ENCODE data around the gene LRRC58. TPM values are rescaled to one million over a fixed set of nuclear protein-coding genes. Genes with fewer than 3 reads are reported as not detected.
A peak's percentile ranks its signal among the peaks of the same experiment; 100 is the strongest.

Gene LRRC58
- total RNA-seq, 6 experiments from 2014 or later: 7.0 to 18.7 (median 10.3) TPM

DNA sequence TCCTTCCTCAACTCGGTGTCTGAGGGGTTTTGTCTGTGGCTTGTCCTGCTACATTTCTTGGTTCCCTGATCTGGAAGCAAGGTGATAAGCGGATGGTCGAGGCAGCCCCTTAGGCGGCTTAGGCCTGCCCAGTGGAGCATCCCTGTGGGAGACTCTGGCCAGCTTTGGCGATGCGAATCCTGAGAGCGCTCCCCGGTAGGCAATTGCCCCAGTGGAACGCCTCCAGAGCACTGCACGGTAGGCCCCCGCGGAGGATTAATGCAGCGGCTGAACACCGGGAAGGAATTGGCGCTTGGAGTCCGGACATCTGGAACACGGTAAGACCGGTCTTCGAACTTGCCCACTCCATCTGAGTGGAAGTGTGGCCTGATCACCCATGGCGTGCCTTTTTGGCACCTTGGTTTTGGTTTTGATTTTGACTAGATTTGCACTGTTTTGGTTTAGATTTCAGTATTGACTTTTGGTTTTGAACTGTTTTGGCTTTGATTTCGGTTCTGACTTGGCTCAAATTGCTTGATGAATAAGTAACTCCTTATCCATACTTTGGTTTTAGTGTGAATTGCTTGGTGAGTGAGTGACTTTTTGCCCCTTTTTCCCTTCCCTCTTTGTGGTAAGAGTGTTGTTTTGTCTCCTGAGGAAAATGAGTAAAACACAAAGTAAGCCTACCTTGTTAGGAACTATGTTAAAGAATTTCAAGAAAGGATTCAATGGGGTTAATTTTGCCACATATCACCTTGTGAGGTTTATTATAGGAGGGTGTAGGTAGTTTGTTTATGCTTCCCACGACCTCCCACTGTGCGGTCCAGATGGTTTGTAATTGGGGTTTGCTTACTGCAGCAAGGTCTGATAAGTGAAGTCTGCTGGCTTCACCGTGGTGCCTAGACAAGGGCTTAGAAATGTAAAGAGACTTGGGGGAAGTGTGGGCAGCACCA is 37.0 kb downstream of the LRRC58 start:
- no peak for TF ChIP-seq POLR2A (IDR thresholded peaks at IDR 0.05)
- TF ChIP-seq, protein P1, sequence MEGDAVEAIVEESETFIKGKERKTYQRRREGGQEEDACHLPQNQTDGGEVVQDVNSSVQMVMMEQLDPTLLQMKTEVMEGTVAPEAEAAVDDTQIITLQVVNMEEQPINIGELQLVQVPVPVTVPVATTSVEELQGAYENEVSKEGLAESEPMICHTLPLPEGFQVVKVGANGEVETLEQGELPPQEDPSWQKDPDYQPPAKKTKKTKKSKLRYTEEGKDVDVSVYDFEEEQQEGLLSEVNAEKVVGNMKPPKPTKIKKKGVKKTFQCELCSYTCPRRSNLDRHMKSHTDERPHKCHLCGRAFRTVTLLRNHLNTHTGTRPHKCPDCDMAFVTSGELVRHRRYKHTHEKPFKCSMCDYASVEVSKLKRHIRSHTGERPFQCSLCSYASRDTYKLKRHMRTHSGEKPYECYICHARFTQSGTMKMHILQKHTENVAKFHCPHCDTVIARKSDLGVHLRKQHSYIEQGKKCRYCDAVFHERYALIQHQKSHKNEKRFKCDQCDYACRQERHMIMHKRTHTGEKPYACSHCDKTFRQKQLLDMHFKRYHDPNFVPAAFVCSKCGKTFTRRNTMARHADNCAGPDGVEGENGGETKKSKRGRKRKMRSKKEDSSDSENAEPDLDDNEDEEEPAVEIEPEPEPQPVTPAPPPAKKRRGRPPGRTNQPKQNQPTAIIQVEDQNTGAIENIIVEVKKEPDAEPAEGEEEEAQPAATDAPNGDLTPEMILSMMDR (IDR thresholded peaks at IDR 0.05): no peak
- Histone ChIP-seq H3K9me3 (no peaks in the 10 kb centered on the region), H3K4me1 (no peaks in the 10 kb centered on the region), H3K27me3 (no peaks in the 10 kb centered on the region), H3K36me3 (no peaks in the 10 kb centered on the region), H3K4me3 (no peak overlapping the region), H3K27ac (no peak overlapping the region)
- 50% methylated on average over 6 of the region's 24 CpGs for WGBS (ENCODE audit: insufficient coverage, low coverage, low lambda C conversion rate, missing lambda C conversion rate)
- intact Hi-C loops (cut with DNase I): no loop called here
- ATAC-seq (no peak), DNase-seq (no peak)

DNA sequence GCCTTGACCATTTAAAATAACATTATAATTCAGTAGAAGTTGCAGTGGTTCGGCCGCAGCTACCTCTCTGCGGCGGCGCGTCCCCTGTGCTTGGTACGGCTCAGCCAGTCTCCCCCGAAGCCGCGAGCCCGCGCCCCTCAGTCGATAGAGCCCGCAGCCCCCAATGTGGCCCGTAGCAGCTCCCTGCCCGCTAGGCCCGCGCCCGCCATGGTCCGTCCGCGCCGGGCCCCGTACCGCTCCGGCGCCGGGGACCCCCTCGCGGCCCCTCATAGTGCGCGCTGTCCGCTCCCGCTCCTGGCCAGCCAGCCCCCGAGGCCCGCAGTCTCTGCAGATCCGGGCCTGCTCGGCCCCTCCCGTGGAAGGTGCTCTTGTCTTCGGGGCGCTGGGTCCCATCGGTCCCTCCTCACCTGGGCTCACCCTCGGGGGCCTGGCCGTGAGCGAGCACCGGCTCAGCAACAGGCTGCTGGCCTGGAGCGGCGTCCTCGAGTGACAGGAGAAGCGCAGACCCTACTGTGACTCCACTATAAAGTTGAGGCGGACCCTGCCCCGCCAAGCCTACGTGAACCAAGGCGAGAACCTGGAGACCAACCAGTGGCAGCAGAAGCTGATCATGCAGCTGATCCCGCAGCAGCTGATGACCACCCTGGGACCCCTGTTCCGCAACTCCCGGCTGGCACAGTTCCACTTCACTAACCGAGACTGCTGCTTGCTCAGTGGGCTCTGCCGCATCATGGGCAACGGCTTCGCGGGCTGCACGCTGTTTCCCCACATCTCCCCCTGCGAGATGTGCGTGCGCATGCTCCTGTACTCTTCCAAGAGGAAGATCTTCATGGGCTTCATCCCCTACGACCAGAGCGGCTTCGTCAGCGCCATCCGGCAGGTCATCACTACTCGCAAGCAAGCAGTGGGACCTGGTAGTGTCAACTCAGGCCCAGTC is 42.4 kb downstream of the LRRC58 start:
- WGBS (ENCODE audit: insufficient coverage, low coverage, low lambda C conversion rate, missing lambda C conversion rate): 89% methylated on average over 4 of the region's 72 CpGs
- DNase-seq (no peak), ATAC-seq (peak in 1 of 4 donors; percentile 35)
- no peaks in the 10 kb centered on the region for H3K4me1 ChIP-seq
- no peak overlapping the region for H3K4me3 ChIP-seq
- no peaks in the 10 kb centered on the region for H3K36me3 ChIP-seq
- no peaks in the 10 kb centered on the region for H3K27me3 ChIP-seq
- H3K9me3 ChIP-seq: no peaks in the 10 kb centered on the region
- H3K27ac ChIP-seq: no peak overlapping the region
- intact Hi-C loops (cut with DNase I): no loop called here
- no peak for TF ChIP-seq POLR2A (IDR thresholded peaks at IDR 0.05)
- TF ChIP-seq, protein P1 (IDR thresholded peaks at IDR 0.05): no peak

DNA sequence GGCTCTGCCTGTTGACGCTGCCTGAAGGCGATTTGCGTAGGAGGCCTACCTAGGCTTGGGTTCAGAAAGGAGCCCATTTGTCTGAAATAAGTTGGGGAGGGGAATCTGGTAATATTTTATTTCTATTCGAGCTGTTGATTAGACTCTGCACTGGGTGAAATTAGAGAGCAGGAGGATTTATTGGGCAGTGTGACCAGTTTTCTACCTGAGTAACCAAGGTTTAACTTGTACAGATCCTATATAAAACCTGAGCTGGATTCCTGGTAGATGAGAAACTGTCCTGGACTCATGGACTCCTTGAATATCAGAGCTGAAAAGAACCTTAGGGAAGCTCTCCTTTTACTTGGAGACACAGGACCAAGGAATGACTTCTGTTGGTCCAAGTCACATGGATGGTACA is 44.5 kb downstream of the LRRC58 start:
- 93% methylated on average over 4 of the region's 4 CpGs for WGBS (ENCODE audit: insufficient coverage, low coverage, low lambda C conversion rate, missing lambda C conversion rate)
- ATAC-seq (no peak), DNase-seq (no peak)
- H3K4me1 ChIP-seq: peaks cover 0 to 11% (median 3%) of the 10 kb centered on the region in 4 donors
- no peaks in the 10 kb centered on the region for H3K9me3 ChIP-seq
- H3K36me3 ChIP-seq: no peaks in the 10 kb centered on the region
- no peaks in the 10 kb centered on the region for H3K27me3 ChIP-seq
- no peak overlapping the region for H3K27ac ChIP-seq
- H3K4me3 ChIP-seq: no peak overlapping the region
- no peak for TF ChIP-seq POLR2A (IDR thresholded peaks at IDR 0.05)
- TF ChIP-seq, protein P1 (IDR thresholded peaks at IDR 0.05): no peak
- intact Hi-C loops (cut with DNase I): no loop called here

DNA sequence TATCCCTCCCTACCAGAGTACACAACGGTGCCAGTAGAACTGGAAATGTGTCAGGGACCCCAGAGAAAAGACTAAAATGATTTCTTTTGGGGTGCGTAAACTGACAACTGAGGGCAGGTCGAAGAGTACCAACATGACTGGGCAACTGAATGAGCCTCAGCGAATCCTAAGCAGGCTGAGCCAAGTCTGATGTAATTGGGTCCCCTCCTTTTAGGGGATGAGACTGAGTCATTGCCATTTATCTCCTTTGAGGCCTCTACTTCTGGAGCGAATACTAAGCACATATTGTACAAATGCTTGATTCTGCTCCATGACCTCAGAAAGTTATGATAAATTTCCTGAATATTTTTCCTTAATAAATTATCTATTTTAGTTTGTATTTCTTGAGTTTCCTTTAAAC is 46.8 kb downstream of the LRRC58 start:
- no CpG with 5 or more reads among the region's 5 CpGs for WGBS (ENCODE audit: insufficient coverage, low coverage, low lambda C conversion rate, missing lambda C conversion rate)
- no peak for TF ChIP-seq POLR2A (IDR thresholded peaks at IDR 0.05)
- TF ChIP-seq, protein P1 (IDR thresholded peaks at IDR 0.05): no peak
- Histone ChIP-seq H3K27ac (no peak overlapping the region), H3K4me1 (peaks cover 0 to 11% (median 3%) of the 10 kb centered on the region in 4 donors), H3K27me3 (no peaks in the 10 kb centered on the region), H3K4me3 (no peak overlapping the region), H3K9me3 (no peaks in the 10 kb centered on the region), H3K36me3 (no peaks in the 10 kb centered on the region)
- ATAC-seq (peak in 2 of 4 donors; percentile 8 to 47), DNase-seq (no peak)
- intact Hi-C loops (cut with DNase I): no loop called here

Data from right lobe of liver (tissue), 6 donors.